GM19395 (cell line): ENCODE results near the gene ATF3.

Experiments used
- ATAC-seq: cut with Tn5 transposase; IDR thresholded peaks from one replicate; pipeline ENCODE4 v1.9.1; 2021; ENCODE audit warnings: mild to moderate bottlenecking, moderate library complexity; ENCODE audit not compliant: unreplicated experiment

The ATF3 gene

GRCh38 chr1:212608392-212608958 lies at the start of gene ATF3:
Gene ATF3 (plus strand): TSS chr1:212608761. CDS start chr1:212615022, 6,261 bp downstream.
- ATAC-seq = peak; percentile 66

- no peak for ATAC-seq
Measured at GRCh38 chr1:212559929-212560328, 48.6 kb upstream of the ATF3 start.

GRCh38 chr1:212560933-212561460 lies 47.6 kb upstream of the ATF3 start:
- no peak for ATAC-seq

GRCh38 chr1:212561501-212561931 lies 47.0 kb upstream of the ATF3 start:
- ATAC-seq = no peak

- no peak for ATAC-seq
Measured at GRCh38 chr1:212562771-212563170, 45.8 kb upstream of the ATF3 start.

- ATAC-seq = no peak
Measured at GRCh38 chr1:212565079-212565478, 43.5 kb upstream of the ATF3 start.

- no peak for ATAC-seq
Measured at GRCh38 chr1:212565571-212566305, 42.8 kb upstream of the ATF3 start.

GRCh38 chr1:212566522-212567479 lies 41.8 kb upstream of the ATF3 start:
- peak; percentile 100 for ATAC-seq

- no peak for ATAC-seq
Measured at GRCh38 chr1:212567638-212568037, 40.9 kb upstream of the ATF3 start.

GRCh38 chr1:212568978-212569537 lies 39.5 kb upstream of the ATF3 start:
- no peak for ATAC-seq

- no peak for ATAC-seq
Measured at GRCh38 chr1:212574732-212575131, 33.8 kb upstream of the ATF3 start.

- ATAC-seq = no peak
Measured at GRCh38 chr1:212575333-212575732, 33.2 kb upstream of the ATF3 start.

- ATAC-seq = no peak
Measured at GRCh38 chr1:212578041-212578440, 30.5 kb upstream of the ATF3 start.

- no peak for ATAC-seq
Measured at GRCh38 chr1:212581034-212581433, 27.5 kb upstream of the ATF3 start.

GRCh38 chr1:212582291-212582690 lies 26.3 kb upstream of the ATF3 start:
- ATAC-seq = no peak

- ATAC-seq = no peak
Measured at GRCh38 chr1:212582808-212583615, 25.5 kb upstream of the ATF3 start.

GRCh38 chr1:212583643-212584042 lies 24.9 kb upstream of the ATF3 start:
- ATAC-seq = no peak

GRCh38 chr1:212584092-212584886 lies 24.3 kb upstream of the ATF3 start:
- ATAC-seq = no peak

- ATAC-seq = no peak
Measured at GRCh38 chr1:212585210-212585609, 23.4 kb upstream of the ATF3 start.
